DMS153 (cell line): ENCODE data around the gene LTO1.
"Not testable (repeated sequence)": the region's sequence is repeated elsewhere in the genome, so short reads cannot be mapped to it uniquely, and the experiment has no call there.

ENCODE experiments used
- DNase-seq: peaks from one replicate; lab custom pipeline; 2025; lab: John Stamatoyannopoulos, UW

Gene LTO1

GRCh38 chr11:69632900-69633299, 42.3 kb downstream of the LTO1 start:
- no peak for DNase-seq

- DNase-seq: no peak
These were observed 44.7 kb downstream of the LTO1 start for GRCh38 chr11:69630424-69630823.

GRCh38 chr11:69630017-69630416, 45.1 kb downstream of the LTO1 start:
- no peak for DNase-seq

- no peak for DNase-seq
These were observed 47.6 kb downstream of the LTO1 start for GRCh38 chr11:69627551-69627950.

- no peak for DNase-seq
These were observed 49.7 kb downstream of the LTO1 start for GRCh38 chr11:69625476-69625875.

- DNase-seq: no peak
These were observed 50.9 kb downstream of the LTO1 start for GRCh38 chr11:69624293-69624692.

GRCh38 chr11:69622097-69622681, 53.0 kb downstream of the LTO1 start:
- DNase-seq: not testable (repeated sequence)

GRCh38 chr11:69620683-69621290, 54.4 kb downstream of the LTO1 start:
- no peak for DNase-seq

GRCh38 chr11:69618237-69618636, 56.9 kb downstream of the LTO1 start:
- no peak for DNase-seq

- no peak for DNase-seq
These were observed 57.5 kb downstream of the LTO1 start for GRCh38 chr11:69617682-69618081.

GRCh38 chr11:69617220-69617619, 57.9 kb downstream of the LTO1 start:
- DNase-seq: no peak
